Measurements from ENCODE around the gene CASP7. TPM values are rescaled to one million over a fixed set of nuclear protein-coding genes. Genes with fewer than 3 reads are reported as not detected.
"Not testable (repeated sequence)": the region's sequence is repeated elsewhere in the genome, so short reads cannot be mapped to it uniquely, and the experiment has no call there.

CASP7 gene
- total RNA-seq, 2 donors from 2014 or later = 12.5 to 20.1 TPM

GRCh38 chr10:113742466-113742865, 62.8 kb downstream of the CASP7 start:
- no peak for DNase-seq (ENCODE audit: low spot score)
- intact Hi-C loops (cut with DNase I) = loop anchor here in 1 of 2 donors (5.0 kb wide), 1 partner anchor 860 kb away; no protein-coding TSS in a partner anchor

GRCh38 chr10:113743594-113743993, 63.9 kb downstream of the CASP7 start:
- no peak for DNase-seq (ENCODE audit: low spot score)
- intact Hi-C loops (cut with DNase I) = loop anchor here in 1 of 2 donors (5.0 kb wide), 1 partner anchor 861 kb away; no protein-coding TSS in a partner anchor

GRCh38 chr10:113745374-113745773, 65.7 kb downstream of the CASP7 start:
- intact Hi-C loops (cut with DNase I) = no loop called here
- no peak for DNase-seq (ENCODE audit: low spot score)

- intact Hi-C loops (cut with DNase I) = loop anchor here in 1 of 2 donors (2.0 kb wide), 1 partner anchor 156 kb away; no protein-coding TSS in a partner anchor
- no peak for DNase-seq (ENCODE audit: low spot score)
Measured at GRCh38 chr10:113746217-113746957, 66.7 kb downstream of the CASP7 start.

GRCh38 chr10:113751181-113751732, 71.5 kb downstream of the CASP7 start, which contains the start of gene PLEKHS1:
Gene PLEKHS1, plus strand, starts transcription at chr10:113751682. Its CDS starts 3,596 bp downstream, at chr10:113755278.
- no peak for DNase-seq (ENCODE audit: low spot score)
- intact Hi-C loops (cut with DNase I) = no loop called here

- intact Hi-C loops (cut with DNase I) = no loop called here
Measured at GRCh38 chr10:113752553-113752952, 72.8 kb downstream of the CASP7 start.

GRCh38 chr10:113753020-113753692, 73.4 kb downstream of the CASP7 start:
- DNase-seq (ENCODE audit: low spot score) = no peak
- intact Hi-C loops (cut with DNase I) = no loop called here

More at GRCh38 chr10:113752553-113752952, 72.8 kb downstream of the CASP7 start:
- DNase-seq (ENCODE audit: low spot score) = no peak

GRCh38 chr10:113754125-113754524, 74.4 kb downstream of the CASP7 start:
- intact Hi-C loops (cut with DNase I) = no loop called here
- DNase-seq (ENCODE audit: low spot score) = no peak

GRCh38 chr10:113754768-113755167, 75.1 kb downstream of the CASP7 start:
- DNase-seq (ENCODE audit: low spot score) = no peak
- intact Hi-C loops (cut with DNase I) = no loop called here

- DNase-seq (ENCODE audit: low spot score) = no peak
- intact Hi-C loops (cut with DNase I) = no loop called here
Measured at GRCh38 chr10:113756940-113757543, 77.3 kb downstream of the CASP7 start.

GRCh38 chr10:113762083-113762482, 82.4 kb downstream of the CASP7 start:
- intact Hi-C loops (cut with DNase I) = no loop called here
- DNase-seq (ENCODE audit: low spot score) = no peak

GRCh38 chr10:113764582-113764981, 84.9 kb downstream of the CASP7 start:
- DNase-seq (ENCODE audit: low spot score) = no peak
- intact Hi-C loops (cut with DNase I) = no loop called here

- intact Hi-C loops (cut with DNase I) = no loop called here
Measured at GRCh38 chr10:113765910-113766309, 86.2 kb downstream of the CASP7 start.

GRCh38 chr10:113767222-113767621, 87.5 kb downstream of the CASP7 start:
- no peak for DNase-seq (ENCODE audit: low spot score)
- intact Hi-C loops (cut with DNase I) = no loop called here

More at GRCh38 chr10:113765910-113766309, 86.2 kb downstream of the CASP7 start:
- DNase-seq (ENCODE audit: low spot score) = no peak

GRCh38 chr10:113770346-113770745, 90.6 kb downstream of the CASP7 start:
- no peak for DNase-seq (ENCODE audit: low spot score)
- intact Hi-C loops (cut with DNase I) = no loop called here

- intact Hi-C loops (cut with DNase I); DNase-seq (ENCODE audit: low spot score): not testable (repeated sequence)
Measured at GRCh38 chr10:113771131-113771530, 91.4 kb downstream of the CASP7 start.

GRCh38 chr10:113775686-113776294, 96.1 kb downstream of the CASP7 start:
- no peak for DNase-seq (ENCODE audit: low spot score)
- intact Hi-C loops (cut with DNase I) = no loop called here

- intact Hi-C loops (cut with DNase I) = no loop called here
- DNase-seq (ENCODE audit: low spot score) = no peak
Measured at GRCh38 chr10:113776553-113776952, 96.8 kb downstream of the CASP7 start.
